Omental fat pad (tissue), 4 donors: ENCODE results near the gene ZMIZ1. TPM values are rescaled to one million over a fixed set of nuclear protein-coding genes. Genes with fewer than 3 reads are reported as not detected.
A peak's percentile ranks its signal among the peaks of the same experiment; 100 is the strongest.

ENCODE experiments used
- ATAC-seq: fragments of 150-250 bp; one replicate; pipeline ENCODE4 v1.9.1; 2016; ENCODE audit warnings: mild to moderate bottlenecking, moderate library complexity; ENCODE audit not compliant: low FRiP score
- DNase-seq: peaks from one replicate; pipeline ENCODE4 v3.0.0-alpha.2; 2019; ENCODE audit warnings: low spot score
- CTCF ChIP-seq, 3 donors: fragments of 450-650 bp; IDR thresholded peaks; one replicate each; pipeline ENCODE4 v1.5.1; 2016 to 2017; ENCODE audit warnings: antibody characterized with exemption in 3 of 3, mild to moderate bottlenecking in 3 of 3, moderate library complexity in 2 of 3
- total RNA-seq, 4 donors: library from RNA; depleted of rRNA; stranded (reverse); fragments of >200 nt; gene quantifications; one replicate each; pipeline ENCODE4 v1.1.0, GENCODE V29; 2016

Gene ZMIZ1
- total RNA-seq, 4 donors from 2014 or later: 24.2 to 64.8 (median 43.1) TPM

GRCh38 chr10:79097021-79097872, 28.5 kb downstream of the ZMIZ1 start:
- TF ChIP-seq CTCF (IDR thresholded peaks at IDR 0.05): no peak
- ATAC-seq (no peak), DNase-seq (no peak)

- DNase-seq (no peak), ATAC-seq (no peak)
- no peak for TF ChIP-seq CTCF (IDR thresholded peaks at IDR 0.05)
Measured at GRCh38 chr10:79098061-79098460, 29.3 kb downstream of the ZMIZ1 start.

- DNase-seq (no peak), ATAC-seq (no peak)
- no peak for TF ChIP-seq CTCF (IDR thresholded peaks at IDR 0.05)
Measured at GRCh38 chr10:79098596-79099015, 29.8 kb downstream of the ZMIZ1 start.

GRCh38 chr10:79099898-79100448, 31.2 kb downstream of the ZMIZ1 start:
- no peak for ATAC-seq
- no peak for TF ChIP-seq CTCF (IDR thresholded peaks at IDR 0.05)

GRCh38 chr10:79100771-79101170, 32.0 kb downstream of the ZMIZ1 start:
- no peak for DNase-seq
- no peak for TF ChIP-seq CTCF (IDR thresholded peaks at IDR 0.05)
- ATAC-seq: no peak

More at GRCh38 chr10:79099898-79100448, 31.2 kb downstream of the ZMIZ1 start:
- DNase-seq: no peak

- DNase-seq (no peak), ATAC-seq (peak; percentile 45)
- TF ChIP-seq CTCF (IDR thresholded peaks at IDR 0.05): no peak
Measured at GRCh38 chr10:79101560-79102497, 33.1 kb downstream of the ZMIZ1 start.
